Muscle layer of colon (tissue), 2 donors: ENCODE data around the gene SLC22A23.

Experiments
- H3K27ac ChIP-seq: one replicate; pipeline ENCODE4 v1.7.0; 2013; ENCODE audit warnings: low read depth, mild to moderate bottlenecking, low read length, moderate library complexity
- H3K27me3 ChIP-seq, 2 donors: one replicate each; pipeline ENCODE4 v1.7.0; 2013; ENCODE audit warnings: low read length in 2 of 2, mild to moderate bottlenecking in 2 of 2; ENCODE audit not compliant: insufficient read depth in 2 of 2, control insufficient read depth in 1 of 2
- H3K36me3 ChIP-seq: one replicate; pipeline ENCODE4 v1.7.0; 2013; ENCODE audit warnings: mild to moderate bottlenecking, low read length; ENCODE audit not compliant: insufficient read depth
- H3K4me1 ChIP-seq: one replicate; pipeline ENCODE4 v1.7.0; 2013; ENCODE audit warnings: mild to moderate bottlenecking, low read length; ENCODE audit not compliant: insufficient read depth
- H3K4me3 ChIP-seq, 2 donors: one replicate each; pipeline ENCODE4 v1.7.0; 2013; ENCODE audit warnings: low read length in 2 of 2, low read depth in 1 of 2, mild to moderate bottlenecking in 1 of 2, moderate library complexity in 1 of 2
- H3K9ac ChIP-seq: one replicate; pipeline ENCODE4 v1.7.0; 2013; ENCODE audit warnings: low read length
- H3K9me3 ChIP-seq: one replicate; pipeline ENCODE4 v1.7.0; 2013; ENCODE audit warnings: mild to moderate bottlenecking, low read length
- donor health status: abdominal sarcoma.
- donor health status: Adenocarcinoma of cecum.

Gene SLC22A23

DNA sequence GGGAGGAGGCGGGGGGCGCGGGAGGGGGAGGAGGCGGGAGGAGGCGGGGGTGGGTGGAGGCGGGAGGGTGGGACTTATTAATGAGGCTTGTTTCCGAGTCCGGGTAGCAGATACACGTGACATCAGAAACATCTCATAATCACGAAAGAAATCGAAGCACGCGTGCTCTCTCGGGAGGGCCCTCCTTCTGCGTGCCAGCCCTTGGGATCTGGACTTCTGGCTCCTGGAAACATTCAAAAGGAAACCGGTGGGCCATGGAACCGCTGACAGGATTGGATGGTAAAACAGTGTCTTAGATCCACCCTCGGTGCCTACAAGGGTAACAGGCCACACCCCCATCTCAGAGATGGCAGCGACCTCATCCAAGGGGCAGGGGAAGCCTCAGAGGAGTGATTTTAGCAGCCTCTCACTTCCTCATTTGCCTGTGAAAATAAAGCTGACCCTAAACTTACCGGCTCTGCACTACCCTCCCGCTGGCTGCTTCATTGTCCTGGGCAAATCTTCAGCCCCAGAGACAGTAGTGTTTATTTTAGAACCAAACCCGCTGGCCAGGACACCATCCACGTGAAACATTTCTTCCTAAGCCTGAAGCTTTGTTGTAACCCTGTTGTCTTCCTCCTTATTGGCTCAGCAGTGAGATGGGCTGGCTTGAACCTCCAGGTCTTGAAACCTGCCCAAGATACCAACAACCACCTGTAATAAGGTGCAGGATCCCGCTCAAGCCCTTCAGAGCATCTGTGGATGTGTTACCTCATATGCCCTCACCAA lies 100.6 kb downstream of the SLC22A23 start:
- peak overlapping the region; percentile 83 for H3K27ac ChIP-seq
- no peaks in the 10 kb centered on the region for H3K36me3 ChIP-seq
- no peaks in the 10 kb centered on the region for H3K9me3 ChIP-seq
- peaks cover 34% of the 10 kb centered on the region for H3K4me1 ChIP-seq
- H3K27me3 ChIP-seq = no peaks in the 10 kb centered on the region
- peak overlapping the region; percentile 29 to 53 for H3K4me3 ChIP-seq
- H3K9ac ChIP-seq = peak overlapping the region; percentile 10

GRCh38 chr6:3355358-3356055 lies 101.3 kb downstream of the SLC22A23 start:
- peak overlapping the region in 1 of 2 donors; percentile 33 for H3K4me3 ChIP-seq
- no peaks in the 10 kb centered on the region for H3K9me3 ChIP-seq
- no peaks in the 10 kb centered on the region for H3K27me3 ChIP-seq
- H3K27ac ChIP-seq = peak overlapping the region; percentile 74
- H3K9ac ChIP-seq = peak overlapping the region; percentile 81
- H3K36me3 ChIP-seq = no peaks in the 10 kb centered on the region
- peaks cover 34% of the 10 kb centered on the region for H3K4me1 ChIP-seq

DNA sequence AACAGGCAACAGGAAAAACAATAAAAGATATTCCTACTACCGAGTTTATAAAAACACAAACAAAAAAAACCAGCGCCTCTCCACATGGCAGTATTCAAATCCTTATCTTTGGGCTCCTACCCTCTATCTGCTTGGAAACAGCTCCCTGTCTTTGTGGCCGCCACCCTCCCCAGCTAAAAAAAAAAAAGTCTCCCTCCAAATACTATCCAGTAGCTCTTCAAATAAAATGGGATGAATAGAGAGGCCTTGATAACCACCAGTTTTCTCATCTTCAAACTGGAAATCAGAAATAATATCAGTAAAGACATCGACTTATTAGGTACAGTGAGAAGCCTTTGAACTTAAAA lies 101.9 kb downstream of the SLC22A23 start:
- H3K27me3 ChIP-seq = no peaks in the 10 kb centered on the region
- H3K36me3 ChIP-seq = no peaks in the 10 kb centered on the region
- H3K4me3 ChIP-seq = no peak overlapping the region
- H3K9ac ChIP-seq = peak overlapping the region; percentile 81
- H3K9me3 ChIP-seq = no peaks in the 10 kb centered on the region
- H3K4me1 ChIP-seq = peaks cover 34% of the 10 kb centered on the region
- H3K27ac ChIP-seq = peak overlapping the region; percentile 74

DNA sequence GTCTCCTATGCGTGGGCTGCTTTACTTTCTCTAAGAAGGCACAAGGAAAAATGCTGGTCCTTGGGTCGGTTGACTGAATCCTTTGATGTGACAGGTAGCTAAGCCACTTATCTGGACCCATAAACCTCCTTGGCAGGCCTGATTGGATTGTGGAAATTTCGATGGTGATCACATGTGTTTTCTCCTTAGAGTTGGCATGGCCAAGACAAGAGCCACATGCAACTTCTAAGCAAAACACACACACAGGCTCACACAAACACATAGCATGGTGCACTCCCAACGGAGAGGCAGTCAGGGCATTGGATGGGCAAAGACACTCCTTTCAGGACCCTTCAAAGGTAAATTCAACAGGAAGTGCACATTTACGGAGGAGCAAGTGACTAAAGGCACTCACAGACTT lies 102.9 kb downstream of the SLC22A23 start:
- Histone ChIP-seq H3K27ac (no peak overlapping the region), H3K4me1 (peaks cover 34% of the 10 kb centered on the region), H3K9me3 (no peaks in the 10 kb centered on the region), H3K27me3 (no peaks in the 10 kb centered on the region), H3K9ac (no peak overlapping the region), H3K36me3 (no peaks in the 10 kb centered on the region), H3K4me3 (no peak overlapping the region)

DNA sequence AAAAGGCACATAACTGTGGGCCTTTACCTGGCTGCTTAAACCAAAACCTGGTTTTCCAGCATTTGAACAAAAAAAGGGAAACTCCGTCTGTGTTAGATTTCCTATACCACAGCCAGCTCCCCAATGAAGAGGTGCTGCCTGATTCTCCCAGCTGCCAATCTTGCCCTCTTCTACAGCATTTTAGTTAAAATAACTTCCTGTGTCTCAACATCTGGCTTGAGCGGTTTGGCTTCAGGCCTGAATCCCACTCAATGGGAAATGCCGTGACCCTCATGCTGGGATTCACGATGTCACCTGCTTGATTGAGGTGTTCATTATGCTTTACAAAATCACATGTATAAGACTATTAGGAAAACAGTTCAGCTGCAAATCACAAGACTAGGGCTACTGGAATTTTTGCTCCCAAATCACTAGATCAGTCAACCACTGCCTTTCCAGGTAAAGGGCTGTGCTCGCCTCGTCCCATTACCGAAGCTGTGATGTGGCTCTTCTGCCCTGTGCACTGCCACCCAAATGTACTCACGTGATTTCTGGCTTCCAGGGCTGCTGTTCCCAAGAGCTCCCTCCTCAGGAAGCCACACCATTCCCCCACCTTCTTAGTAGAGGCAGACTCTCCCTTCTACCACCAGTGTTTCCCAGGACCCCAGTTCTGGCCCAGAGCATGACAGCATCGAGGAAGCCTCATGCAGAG lies 103.5 kb downstream of the SLC22A23 start:
- no peaks in the 10 kb centered on the region for H3K36me3 ChIP-seq
- H3K27me3 ChIP-seq = no peaks in the 10 kb centered on the region
- H3K9ac ChIP-seq = no peak overlapping the region
- H3K4me1 ChIP-seq = peaks cover 34% of the 10 kb centered on the region
- H3K4me3 ChIP-seq = no peak overlapping the region
- H3K9me3 ChIP-seq = no peaks in the 10 kb centered on the region
- no peak overlapping the region for H3K27ac ChIP-seq

DNA sequence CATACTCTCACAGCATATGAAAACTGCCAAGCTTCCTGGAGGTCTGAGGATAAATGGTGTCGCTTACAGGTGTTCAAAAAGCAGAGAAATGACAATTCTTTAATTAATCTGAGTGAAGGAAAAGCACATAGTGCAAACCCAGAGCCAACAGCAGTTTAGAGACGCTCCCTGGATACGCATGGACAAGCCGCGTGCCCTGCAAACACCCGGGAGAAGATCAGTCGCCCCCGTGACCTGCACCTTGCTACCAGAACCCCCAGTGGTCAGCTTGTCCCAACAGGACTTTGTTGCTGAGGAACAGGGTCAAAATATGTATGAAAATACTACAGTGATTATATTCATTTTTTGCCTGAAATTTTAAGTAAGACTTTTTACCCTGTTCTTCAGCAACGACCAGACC lies 104.2 kb downstream of the SLC22A23 start:
- Histone ChIP-seq H3K9me3 (no peaks in the 10 kb centered on the region), H3K4me3 (no peak overlapping the region), H3K27me3 (no peaks in the 10 kb centered on the region), H3K36me3 (no peaks in the 10 kb centered on the region), H3K9ac (no peak overlapping the region), H3K4me1 (peaks cover 30% of the 10 kb centered on the region), H3K27ac (no peak overlapping the region)

- H3K4me1 ChIP-seq = peaks cover 23% of the 10 kb centered on the region
- no peaks in the 10 kb centered on the region for H3K9me3 ChIP-seq
- no peaks in the 10 kb centered on the region for H3K36me3 ChIP-seq
- no peak overlapping the region for H3K9ac ChIP-seq
- H3K27ac ChIP-seq = no peak overlapping the region
- no peak overlapping the region for H3K4me3 ChIP-seq
- H3K27me3 ChIP-seq = no peaks in the 10 kb centered on the region
Measured at GRCh38 chr6:3351829-3352524, 104.9 kb downstream of the SLC22A23 start.

GRCh38 chr6:3351105-3351676 lies 105.7 kb downstream of the SLC22A23 start:
- H3K4me3 ChIP-seq = no peak overlapping the region
- no peaks in the 10 kb centered on the region for H3K9me3 ChIP-seq
- no peak overlapping the region for H3K27ac ChIP-seq
- H3K27me3 ChIP-seq = no peaks in the 10 kb centered on the region
- no peak overlapping the region for H3K9ac ChIP-seq
- H3K4me1 ChIP-seq = peaks cover 17% of the 10 kb centered on the region
- H3K36me3 ChIP-seq = no peaks in the 10 kb centered on the region

GRCh38 chr6:3350252-3350796 lies 106.5 kb downstream of the SLC22A23 start:
- H3K36me3 ChIP-seq = no peaks in the 10 kb centered on the region
- no peaks in the 10 kb centered on the region for H3K9me3 ChIP-seq
- H3K27me3 ChIP-seq = no peaks in the 10 kb centered on the region
- H3K9ac ChIP-seq = no peak overlapping the region
- H3K4me1 ChIP-seq = peaks cover 17% of the 10 kb centered on the region
- H3K27ac ChIP-seq = no peak overlapping the region
- no peak overlapping the region for H3K4me3 ChIP-seq

GRCh38 chr6:3349388-3350251 lies 107.2 kb downstream of the SLC22A23 start:
- no peak overlapping the region for H3K9ac ChIP-seq
- H3K4me1 ChIP-seq = peaks cover 10% of the 10 kb centered on the region
- no peaks in the 10 kb centered on the region for H3K9me3 ChIP-seq
- H3K27ac ChIP-seq = no peak overlapping the region
- H3K27me3 ChIP-seq = no peaks in the 10 kb centered on the region
- H3K4me3 ChIP-seq = no peak overlapping the region
- H3K36me3 ChIP-seq = no peaks in the 10 kb centered on the region
